ENCODE results near the gene SP4. TPM values are rescaled to one million over a fixed set of nuclear protein-coding genes. Genes with fewer than 3 reads are reported as not detected.

The SP4 gene
- polyA plus RNA-seq, 3 donors = 1.3 to 1.8 (median 1.3) TPM

DNA sequence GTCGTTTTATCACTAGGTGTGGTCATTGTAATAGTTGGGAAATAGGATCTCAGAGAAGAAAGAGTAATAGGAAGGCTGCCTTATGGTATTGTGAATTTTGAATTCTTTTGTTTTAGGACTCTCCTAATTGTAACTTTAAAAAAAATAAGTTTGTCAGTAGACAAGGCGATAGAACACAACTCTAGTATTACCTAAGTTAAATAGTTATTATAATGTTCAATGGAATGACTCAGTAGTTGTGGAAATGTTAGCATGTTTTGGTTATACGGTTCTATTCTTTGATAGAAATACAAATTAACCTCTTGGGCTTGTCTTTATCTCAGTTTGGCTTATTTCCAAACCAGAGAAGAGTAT, 116.4 kb downstream of the SP4 start:
- H3K27ac ChIP-seq (ENCODE audit: low read depth in 1 of 2, low read length in 2 of 2) = no peak overlapping the region
- no peak overlapping the region for H2AFZ ChIP-seq (ENCODE audit: insufficient read depth, low read depth, low read length, poor library complexity, severe bottlenecking)
- Mint-ChIP-seq H3K4me3 (peak overlapping the region in 1 of 2 donors; percentile 91), H3K27me3 (ENCODE audit: low read depth in 3 of 3) (peaks cover 43 to 56% (median 47%) of the 10 kb centered on the region in 3 donors), H3K36me3 (no peaks in the 10 kb centered on the region), H3K4me1 (peaks cover 20% of the 10 kb centered on the region), H3K9me3 (peaks cover 0 to 3% (median 2%) of the 10 kb centered on the region in 7 donors), H3K27ac (no peak overlapping the region)
- no peak for DNase-seq
- H3K4me1 ChIP-seq (ENCODE audit: control insufficient read depth in 1 of 2, insufficient read depth in 2 of 2, low read length in 2 of 2) = peaks cover 15 to 20% of the 10 kb centered on the region in 2 donors
- H3K79me2 ChIP-seq (ENCODE audit: insufficient read depth, low read length) = no peaks in the 10 kb centered on the region
- 25% methylated on average over 1 of the region's 3 CpGs for WGBS (ENCODE audit: insufficient coverage)
- intact Hi-C loops (cut with micrococcal nuclease) = no loop called here
- peaks cover 54 to 58% of the 10 kb centered on the region in 2 donors for H3K27me3 ChIP-seq (ENCODE audit: control insufficient read depth in 2 of 2, insufficient read depth in 2 of 2, low read length in 2 of 2)
- TF ChIP-seq CTCF (IDR thresholded peaks at IDR 0.05) = no peak
- H3K36me3 ChIP-seq (replicated peaks in 1 of 2; ENCODE audit: control insufficient read depth in 1 of 2, insufficient read depth in 2 of 2, low read length in 2 of 2) = no peaks in the 10 kb centered on the region
- no peaks in the 10 kb centered on the region for H4K20me1 ChIP-seq (ENCODE audit: insufficient read depth, low read length)
- peaks cover 0 to 6% of the 10 kb centered on the region in 2 donors for H3K9me3 ChIP-seq (replicated peaks in 1 of 2; ENCODE audit: control insufficient read depth in 1 of 2, insufficient read depth in 1 of 2, low read length in 2 of 2)
- no peak overlapping the region for H3K4me2 ChIP-seq (replicated peaks; ENCODE audit: extremely low read depth, low read length, poor library complexity, severe bottlenecking)
- H3K4me3 ChIP-seq (replicated peaks in 1 of 3; ENCODE audit: low read depth in 2 of 3, low read length in 3 of 3) = no peak overlapping the region
- H3K9ac ChIP-seq (ENCODE audit: insufficient read depth, low read length, poor library complexity, severe bottlenecking) = no peak overlapping the region

DNA sequence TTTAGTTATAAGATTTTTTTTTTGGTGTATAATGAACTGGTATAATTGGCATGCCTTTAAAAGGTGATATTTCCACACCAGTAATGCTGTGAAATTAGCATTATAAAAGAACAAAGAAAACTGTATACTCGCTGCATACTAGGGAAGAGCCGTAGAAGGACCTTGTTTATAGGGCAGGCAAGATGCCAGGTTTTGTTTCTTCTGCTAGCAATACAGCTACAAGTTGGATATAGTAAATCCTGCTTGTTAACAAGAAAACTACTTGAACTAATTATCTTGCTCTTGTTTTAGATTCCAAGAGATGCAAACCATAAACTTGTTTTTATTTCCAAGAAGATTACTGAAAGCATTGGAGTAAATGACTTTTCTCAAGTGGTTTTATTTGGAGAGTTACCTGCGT, 116.8 kb downstream of the SP4 start:
- Histone ChIP-seq H3K4me1 (ENCODE audit: control insufficient read depth in 1 of 2, insufficient read depth in 2 of 2, low read length in 2 of 2) (peaks cover 15 to 18% of the 10 kb centered on the region in 2 donors), H4K20me1 (ENCODE audit: insufficient read depth, low read length) (no peaks in the 10 kb centered on the region), H3K27ac (ENCODE audit: low read depth in 1 of 2, low read length in 2 of 2) (no peak overlapping the region), H3K36me3 (replicated peaks in 1 of 2; ENCODE audit: control insufficient read depth in 1 of 2, insufficient read depth in 2 of 2, low read length in 2 of 2) (no peaks in the 10 kb centered on the region), H2AFZ (ENCODE audit: insufficient read depth, low read depth, low read length, poor library complexity, severe bottlenecking) (no peak overlapping the region), H3K27me3 (ENCODE audit: control insufficient read depth in 2 of 2, insufficient read depth in 2 of 2, low read length in 2 of 2) (peaks cover 54 to 58% of the 10 kb centered on the region in 2 donors), H3K4me3 (replicated peaks in 1 of 3; ENCODE audit: low read depth in 2 of 3, low read length in 3 of 3) (no peak overlapping the region), H3K9ac (ENCODE audit: insufficient read depth, low read length, poor library complexity, severe bottlenecking) (no peak overlapping the region), H3K9me3 (replicated peaks in 1 of 2; ENCODE audit: control insufficient read depth in 1 of 2, insufficient read depth in 1 of 2, low read length in 2 of 2) (peaks cover 0 to 6% of the 10 kb centered on the region in 2 donors), H3K4me2 (replicated peaks; ENCODE audit: extremely low read depth, low read length, poor library complexity, severe bottlenecking) (no peak overlapping the region), H3K79me2 (ENCODE audit: insufficient read depth, low read length) (no peaks in the 10 kb centered on the region)
- Mint-ChIP-seq H3K27ac (no peak overlapping the region), H3K4me3 (peak overlapping the region in 1 of 2 donors; percentile 62), H3K9me3 (peaks cover 0 to 3% (median 2%) of the 10 kb centered on the region in 7 donors), H3K36me3 (no peaks in the 10 kb centered on the region), H3K27me3 (ENCODE audit: low read depth in 3 of 3) (peaks cover 43 to 56% (median 45%) of the 10 kb centered on the region in 3 donors), H3K4me1 (peaks cover 16% of the 10 kb centered on the region)
- 80% methylated on average over 1 of the region's 3 CpGs for WGBS (ENCODE audit: insufficient coverage)
- intact Hi-C loops (cut with micrococcal nuclease) = no loop called here
- no peak for DNase-seq
- TF ChIP-seq CTCF (IDR thresholded peaks at IDR 0.05) = no peak
